Measurements from ENCODE around the gene EIF2S1. TPM values are rescaled to one million over a fixed set of nuclear protein-coding genes. Genes with fewer than 3 reads are reported as not detected.

EIF2S1 gene
- total RNA-seq, 1 experiment from 2014 or later: 165 TPM

GRCh38 chr14:67387195-67387594 lies 27.1 kb downstream of the EIF2S1 start:
- Mint-ChIP-seq H3K4me3 (no peak overlapping the region), H3K9me3 (no peaks in the 10 kb centered on the region), H3K36me3 (ENCODE audit: insufficient read depth in 1 of 3, low read depth in 3 of 3) (peaks cover 8 to 36% (median 33%) of the 10 kb centered on the region in 3 experiments; a peak in 6 of 7 replicates), H3K4me1 (no peaks in the 10 kb centered on the region), H3K27ac (no peak overlapping the region; a peak in 1 of 7 replicates), H3K27me3 (ENCODE audit: low read depth) (no peaks in the 10 kb centered on the region; the same call in 1 of the 2 replicates)
- no peaks in the 10 kb centered on the region for H4K20me1 ChIP-seq (ENCODE audit: control insufficient read depth, insufficient read depth, insufficient read length)
- no peaks in the 10 kb centered on the region for H3K79me1 ChIP-seq (ENCODE audit: insufficient read depth, low read depth, low read length, poor library complexity, severe bottlenecking)
- H3K9me3 ChIP-seq (ENCODE audit: control insufficient read depth, low read depth, low read length): no peaks in the 10 kb centered on the region
- DNase-seq: no peak
- H2BK5ac ChIP-seq (ENCODE audit: insufficient read length, low read length): no peak overlapping the region
- H3K79me2 ChIP-seq (ENCODE audit: insufficient read depth, low read length): no peaks in the 10 kb centered on the region
- H2BK20ac ChIP-seq (ENCODE audit: low read depth, low read length, poor library complexity, severe bottlenecking): no peak overlapping the region
- no peak overlapping the region for H3K27ac ChIP-seq (ENCODE audit: insufficient read length, low read depth, low read length)
- no peak overlapping the region for H4K91ac ChIP-seq (ENCODE audit: insufficient read length, low read depth, low read length)
- H3K23ac ChIP-seq (ENCODE audit: insufficient read length, low read depth, low read length): no peak overlapping the region
- H3K23me2 ChIP-seq (ENCODE audit: insufficient read length, low read depth, low read length, poor library complexity, severe bottlenecking): no peaks in the 10 kb centered on the region
- no peak overlapping the region for H3K4me2 ChIP-seq (ENCODE audit: insufficient read depth, insufficient read length, low read length)
- no peak overlapping the region for H3T11ph ChIP-seq (ENCODE audit: low read length)
- H4K8ac ChIP-seq (replicated peaks; ENCODE audit: insufficient read length, low read depth, low read length): no peak overlapping the region
- H2AFZ ChIP-seq (ENCODE audit: low read length): no peak overlapping the region
- no peak overlapping the region for H2AK5ac ChIP-seq (ENCODE audit: insufficient read length, low read length)
- H3K14ac ChIP-seq (ENCODE audit: insufficient read depth, low read length): no peak overlapping the region
- H4K5ac ChIP-seq (ENCODE audit: insufficient read length, low read depth, low read length): no peak overlapping the region
- H3K18ac ChIP-seq (ENCODE audit: insufficient read length, low read depth, low read length): no peak overlapping the region
- H3K27me3 ChIP-seq (ENCODE audit: insufficient read depth, low read length): no peaks in the 10 kb centered on the region
- H3K4ac ChIP-seq (ENCODE audit: low read depth, low read length): no peak overlapping the region
- H3K9ac ChIP-seq (ENCODE audit: extremely low read depth, insufficient read length, low read length): no peak overlapping the region
- H3K4me1 ChIP-seq (ENCODE audit: insufficient read depth, low read length): no peaks in the 10 kb centered on the region
- WGBS (ENCODE audit: extremely low coverage, insufficient read length, low lambda C conversion rate): no CpG with 5 or more reads among the region's 2 CpGs
- TF ChIP-seq, protein P1, sequence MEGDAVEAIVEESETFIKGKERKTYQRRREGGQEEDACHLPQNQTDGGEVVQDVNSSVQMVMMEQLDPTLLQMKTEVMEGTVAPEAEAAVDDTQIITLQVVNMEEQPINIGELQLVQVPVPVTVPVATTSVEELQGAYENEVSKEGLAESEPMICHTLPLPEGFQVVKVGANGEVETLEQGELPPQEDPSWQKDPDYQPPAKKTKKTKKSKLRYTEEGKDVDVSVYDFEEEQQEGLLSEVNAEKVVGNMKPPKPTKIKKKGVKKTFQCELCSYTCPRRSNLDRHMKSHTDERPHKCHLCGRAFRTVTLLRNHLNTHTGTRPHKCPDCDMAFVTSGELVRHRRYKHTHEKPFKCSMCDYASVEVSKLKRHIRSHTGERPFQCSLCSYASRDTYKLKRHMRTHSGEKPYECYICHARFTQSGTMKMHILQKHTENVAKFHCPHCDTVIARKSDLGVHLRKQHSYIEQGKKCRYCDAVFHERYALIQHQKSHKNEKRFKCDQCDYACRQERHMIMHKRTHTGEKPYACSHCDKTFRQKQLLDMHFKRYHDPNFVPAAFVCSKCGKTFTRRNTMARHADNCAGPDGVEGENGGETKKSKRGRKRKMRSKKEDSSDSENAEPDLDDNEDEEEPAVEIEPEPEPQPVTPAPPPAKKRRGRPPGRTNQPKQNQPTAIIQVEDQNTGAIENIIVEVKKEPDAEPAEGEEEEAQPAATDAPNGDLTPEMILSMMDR (conservative IDR thresholded peaks at IDR 0.05): no peak
- no peak overlapping the region for H3K56ac ChIP-seq (ENCODE audit: insufficient read length, low read depth, low read length)
- no peak overlapping the region for H2BK120ac ChIP-seq (ENCODE audit: low read depth, low read length, poor library complexity, severe bottlenecking)
- H2BK12ac ChIP-seq (ENCODE audit: insufficient read length, low read depth, low read length): no peak overlapping the region
- H2BK15ac ChIP-seq (ENCODE audit: low read depth, low read length): no peak overlapping the region
